HG02981 (cell line): ENCODE data around the gene NRSN2.

ENCODE experiments used
- ATAC-seq: cut with Tn5 transposase; IDR thresholded peaks from one replicate; pipeline ENCODE4 v1.9.1; 2021; ENCODE audit warnings: mild to moderate bottlenecking, moderate library complexity; ENCODE audit not compliant: unreplicated experiment

NRSN2 gene

GRCh38 chr20:346640-347316, at the start of gene NRSN2:
Gene NRSN2 (plus strand): TSS chr20:347111. CDS start chr20:349644, 2,533 bp downstream.
- ATAC-seq = no peak

DNA sequence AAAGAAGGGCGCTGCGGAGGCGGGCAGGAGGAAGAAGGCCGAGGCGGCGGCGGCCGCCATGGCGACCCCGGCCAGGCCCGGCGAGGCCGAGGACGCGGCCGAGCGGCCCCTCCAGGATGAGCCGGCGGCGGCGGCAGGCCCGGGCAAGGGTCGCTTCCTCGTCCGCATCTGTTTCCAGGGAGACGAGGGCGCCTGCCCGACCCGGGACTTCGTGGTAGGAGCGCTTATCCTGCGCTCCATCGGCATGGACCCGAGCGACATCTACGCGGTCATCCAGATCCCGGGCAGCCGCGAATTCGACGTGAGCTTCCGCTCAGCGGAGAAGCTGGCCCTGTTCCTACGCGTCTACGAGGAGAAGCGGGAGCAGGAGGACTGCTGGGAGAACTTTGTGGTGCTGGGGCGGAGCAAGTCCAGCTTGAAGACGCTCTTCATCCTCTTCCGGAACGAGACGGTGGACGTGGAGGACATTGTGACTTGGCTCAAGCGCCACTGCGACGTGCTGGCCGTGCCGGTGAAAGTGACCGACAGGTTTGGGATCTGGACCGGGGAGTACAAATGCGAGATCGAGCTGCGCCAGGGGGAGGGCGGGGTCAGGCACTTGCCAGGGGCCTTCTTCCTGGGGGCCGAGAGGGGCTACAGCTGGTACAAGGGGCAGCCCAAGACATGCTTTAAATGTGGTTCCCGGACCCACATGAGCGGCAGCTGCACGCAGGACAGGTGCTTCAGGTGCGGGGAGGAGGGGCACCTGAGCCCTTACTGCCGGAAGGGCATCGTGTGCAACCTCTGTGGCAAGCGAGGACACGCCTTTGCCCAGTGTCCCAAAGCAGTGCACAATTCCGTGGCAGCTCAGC, 48.8 kb upstream of the NRSN2 start:
- ATAC-seq = peak; percentile 18

- ATAC-seq = no peak
Observed at GRCh38 chr20:298776-299391, 48.0 kb upstream of the NRSN2 start.

DNA sequence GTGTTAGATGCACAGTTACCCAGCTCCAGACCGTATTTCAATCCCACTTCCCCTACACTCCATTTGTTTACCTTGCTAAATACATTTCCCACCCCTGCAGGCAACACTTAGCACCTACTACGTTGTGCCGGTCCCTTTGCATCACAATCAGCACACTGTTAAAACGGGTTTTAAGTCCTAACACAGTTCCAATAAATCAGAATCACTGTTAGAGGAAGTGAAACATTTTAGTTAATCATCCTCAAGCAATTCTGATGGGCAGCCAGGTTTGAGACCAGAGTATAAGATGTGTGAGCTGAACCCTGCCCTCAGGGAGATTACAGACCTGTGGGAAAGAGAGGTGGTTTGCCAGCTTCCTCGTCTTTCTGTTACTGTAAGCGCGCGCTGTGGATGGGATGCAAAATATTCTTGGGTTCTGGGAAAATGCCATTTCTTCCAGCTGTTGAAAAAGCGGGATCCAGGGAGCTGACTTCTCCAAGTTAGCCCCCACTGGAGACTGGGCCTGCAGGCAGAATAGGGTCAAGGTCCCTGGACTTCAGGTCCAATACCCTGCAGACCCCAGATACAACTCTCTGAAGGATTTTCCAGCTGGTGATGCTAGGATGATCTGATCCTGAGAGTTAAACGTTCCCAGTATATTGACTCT, 46.4 kb upstream of the NRSN2 start:
- no peak for ATAC-seq

- no peak for ATAC-seq
Observed at GRCh38 chr20:301886-302848, 44.7 kb upstream of the NRSN2 start.

GRCh38 chr20:305745-306144, 41.2 kb upstream of the NRSN2 start:
- ATAC-seq = no peak

DNA sequence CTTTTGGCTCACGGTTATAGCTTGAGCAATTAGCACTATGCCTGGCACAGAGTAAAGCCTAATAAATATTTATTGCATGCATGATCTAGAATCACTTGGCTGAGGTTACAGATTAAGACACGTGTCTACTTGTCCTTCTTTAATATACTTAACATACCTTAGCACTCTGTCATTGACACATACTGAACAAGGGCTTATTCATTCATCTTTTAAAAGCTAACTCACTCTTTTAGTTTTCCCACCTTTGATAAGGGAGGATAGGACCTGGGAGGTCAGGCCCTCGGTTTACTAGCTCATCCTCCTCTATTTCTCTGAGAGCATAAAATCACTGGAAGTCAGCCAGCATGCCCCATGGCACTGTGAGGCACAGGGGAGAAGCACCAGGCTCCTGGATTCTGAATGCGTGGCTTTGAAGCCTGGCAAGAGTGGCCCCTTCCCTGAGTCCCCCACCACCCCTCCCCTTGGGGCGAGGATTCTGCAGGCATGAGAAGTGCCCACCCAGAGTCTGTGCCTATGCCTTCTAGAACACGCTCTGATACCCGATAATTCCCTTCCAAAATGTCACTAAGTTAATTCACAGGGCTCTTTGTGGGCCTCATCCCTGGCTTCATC, 38.4 kb upstream of the NRSN2 start:
- no peak for ATAC-seq

GRCh38 chr20:309306-309840, 37.5 kb upstream of the NRSN2 start:
- no peak for ATAC-seq

DNA sequence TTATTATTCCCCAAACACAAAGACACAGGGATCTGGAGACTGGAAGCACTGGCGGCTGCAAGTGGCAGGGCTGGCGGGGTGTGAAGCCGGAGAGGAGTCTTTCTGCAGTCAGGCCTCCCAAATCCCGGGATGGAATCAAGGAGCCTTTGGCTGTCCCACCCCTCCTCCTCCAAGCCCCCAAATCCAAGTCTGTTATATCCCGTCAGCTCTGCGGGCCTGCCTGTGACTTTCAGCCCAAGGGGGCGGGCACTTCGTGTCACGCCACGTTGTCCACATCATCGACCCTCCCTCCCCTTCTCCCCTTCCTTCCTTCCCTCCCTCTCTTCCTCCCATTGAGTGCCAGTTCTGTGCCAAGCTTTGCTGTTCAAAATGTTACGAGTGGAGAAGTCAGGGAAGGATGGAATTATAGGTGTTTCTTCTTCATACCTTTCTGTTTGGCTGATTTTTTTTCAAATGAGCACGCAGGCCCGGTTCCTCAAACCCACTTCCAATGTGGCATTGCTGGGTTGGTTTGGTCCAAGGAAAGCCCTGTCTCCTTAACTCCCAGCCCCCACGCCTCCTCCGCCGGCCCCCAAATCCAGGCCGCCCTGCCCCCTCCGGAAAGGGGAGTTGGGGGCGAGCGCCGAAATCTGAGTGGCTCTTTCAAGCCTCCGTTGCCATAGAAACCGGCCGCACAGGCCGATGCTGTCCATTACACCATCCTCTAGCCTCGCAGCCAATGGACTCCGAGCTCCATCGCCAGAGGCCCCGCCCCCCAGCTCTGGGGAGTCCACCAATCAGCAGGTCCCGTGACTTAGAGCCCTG, 36.9 kb upstream of the NRSN2 start:
- ATAC-seq = peak; percentile 100

DNA sequence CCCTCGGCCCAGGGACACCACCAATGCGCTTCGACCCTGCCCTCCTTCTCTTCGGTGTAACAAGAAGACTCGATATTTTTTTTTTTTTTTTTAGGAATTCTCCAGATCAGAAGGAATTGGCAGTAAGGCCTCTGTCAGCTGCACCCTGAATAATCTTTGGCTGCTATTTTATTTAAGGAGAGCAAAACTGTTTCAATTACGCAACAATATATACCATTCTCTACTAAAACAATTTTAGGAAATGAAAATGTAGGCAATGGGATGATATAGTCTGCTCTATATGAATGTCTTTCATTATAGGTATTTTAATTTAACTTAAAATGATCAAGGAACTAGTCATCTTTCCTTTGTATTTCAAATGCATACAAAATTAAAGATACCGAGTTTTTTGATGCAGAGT, 36.3 kb upstream of the NRSN2 start:
- ATAC-seq = no peak

DNA sequence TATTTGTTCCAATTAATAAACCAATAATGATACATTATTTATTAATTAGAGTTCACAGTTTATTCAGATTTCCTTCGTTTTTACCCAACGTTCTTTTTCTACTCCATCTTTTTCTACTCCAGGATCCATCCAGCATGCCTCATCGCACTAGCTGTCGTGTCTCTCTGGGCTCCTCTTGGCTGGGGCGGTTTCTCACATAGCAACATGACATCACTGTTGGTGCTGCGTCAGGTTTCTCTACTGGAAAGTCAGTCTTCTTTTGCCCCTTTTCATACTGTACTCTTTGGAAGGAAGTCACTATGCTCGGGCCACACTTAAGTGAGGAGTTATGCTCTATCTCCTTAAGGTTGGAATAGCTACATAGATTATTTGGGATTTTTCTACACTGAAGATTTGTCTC, 35.3 kb upstream of the NRSN2 start:
- ATAC-seq = no peak

DNA sequence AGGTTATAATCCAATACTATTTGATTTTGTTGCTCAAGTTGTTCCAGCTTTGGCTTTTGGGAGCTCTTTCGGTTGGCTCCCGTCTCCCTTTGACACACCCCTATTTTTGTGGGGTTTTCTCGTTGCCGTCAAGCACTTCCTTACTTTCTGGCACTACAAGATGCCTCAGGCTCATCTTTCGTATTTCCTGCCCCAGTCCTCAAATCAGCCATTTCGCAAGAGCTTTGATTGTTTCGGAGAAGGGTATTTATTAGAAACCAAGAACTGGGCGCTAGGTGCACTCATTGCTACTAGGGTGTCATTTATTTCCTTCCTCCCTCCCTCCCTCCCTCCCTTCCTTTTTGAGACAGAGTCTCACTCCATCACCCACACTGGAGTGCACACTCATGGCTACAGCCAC, 34.8 kb upstream of the NRSN2 start:
- ATAC-seq = no peak

DNA sequence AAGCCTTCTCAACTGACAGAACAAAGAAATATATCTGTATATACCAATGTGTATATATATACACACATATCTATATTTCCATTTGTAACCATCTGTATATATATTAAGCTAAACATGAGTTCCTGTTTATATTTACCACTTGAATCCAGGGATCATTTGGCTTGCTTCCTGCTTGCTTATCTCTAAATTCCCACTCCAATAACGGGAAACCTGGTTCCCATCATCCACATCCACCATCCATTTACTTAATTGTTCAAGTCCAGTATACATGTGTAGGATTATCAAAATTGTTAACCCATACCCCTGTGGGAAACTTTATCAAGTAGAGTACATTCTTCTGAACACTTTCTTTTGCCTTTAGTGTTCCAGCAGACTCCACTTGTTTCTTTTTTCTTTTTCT, 34.0 kb upstream of the NRSN2 start:
- no peak for ATAC-seq

GRCh38 chr20:313402-313801, 33.5 kb upstream of the NRSN2 start:
- ATAC-seq = no peak

GRCh38 chr20:313948-314347, 33.0 kb upstream of the NRSN2 start:
- no peak for ATAC-seq

- ATAC-seq = no peak
Observed at GRCh38 chr20:316316-317068, 30.4 kb upstream of the NRSN2 start.

- ATAC-seq = peak; percentile 43
Observed at GRCh38 chr20:324177-325044, 22.5 kb upstream of the NRSN2 start.
